ENCODE results near the gene SEPTIN5. TPM values are rescaled to one million over a fixed set of nuclear protein-coding genes. Genes with fewer than 3 reads are reported as not detected.

Gene SEPTIN5
- polyA plus RNA-seq, 3 donors = 28.1 to 37.6 (median 32.6) TPM

DNA sequence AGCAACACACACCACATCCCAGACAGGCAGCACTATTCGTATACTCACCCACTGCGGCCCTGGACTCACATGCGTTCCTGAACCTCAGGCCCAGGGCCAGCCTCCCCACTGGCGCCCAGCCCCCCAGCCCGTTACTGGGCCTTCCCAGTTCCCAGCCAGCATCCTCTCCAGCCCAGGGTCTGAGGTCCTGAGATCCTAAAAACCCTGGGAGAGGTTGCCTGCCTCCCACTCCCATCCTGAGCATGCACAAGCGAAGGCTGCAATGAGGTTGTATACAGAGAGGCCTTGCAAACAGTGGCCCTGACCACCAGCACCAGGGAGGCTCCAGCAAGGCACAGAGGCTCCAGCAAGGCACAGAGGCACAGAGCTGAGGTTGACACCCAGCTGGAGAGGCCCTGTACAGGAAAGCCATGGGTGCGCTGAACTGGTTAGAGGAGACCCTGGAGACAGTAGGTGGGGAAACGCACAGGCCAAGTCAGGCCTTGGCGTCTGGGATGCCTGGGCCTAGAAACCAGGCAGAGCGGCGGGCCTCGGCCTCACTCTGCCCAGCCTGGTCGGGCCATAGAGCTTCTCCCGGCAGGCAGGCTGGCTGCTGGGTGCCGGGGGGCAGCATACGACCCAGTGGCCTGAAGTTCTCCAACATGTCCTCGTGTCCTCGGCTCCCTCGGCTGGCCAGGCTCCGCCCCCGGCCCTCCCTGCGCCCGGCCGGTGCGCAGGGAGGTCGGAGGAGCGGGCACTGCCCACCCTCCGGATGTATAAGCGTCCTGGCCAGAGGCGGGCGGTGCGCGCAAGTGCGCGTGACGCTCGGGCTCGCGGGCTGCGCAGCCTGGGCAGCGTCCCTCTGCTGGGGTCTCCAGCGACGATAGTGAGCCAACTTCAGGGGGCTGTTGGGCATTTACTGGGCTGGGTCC lies 43.9 kb downstream of the SEPTIN5 start:
- DNase-seq (ENCODE audit: low read depth in 3 of 3, low spot score in 2 of 3) = no peak

DNA sequence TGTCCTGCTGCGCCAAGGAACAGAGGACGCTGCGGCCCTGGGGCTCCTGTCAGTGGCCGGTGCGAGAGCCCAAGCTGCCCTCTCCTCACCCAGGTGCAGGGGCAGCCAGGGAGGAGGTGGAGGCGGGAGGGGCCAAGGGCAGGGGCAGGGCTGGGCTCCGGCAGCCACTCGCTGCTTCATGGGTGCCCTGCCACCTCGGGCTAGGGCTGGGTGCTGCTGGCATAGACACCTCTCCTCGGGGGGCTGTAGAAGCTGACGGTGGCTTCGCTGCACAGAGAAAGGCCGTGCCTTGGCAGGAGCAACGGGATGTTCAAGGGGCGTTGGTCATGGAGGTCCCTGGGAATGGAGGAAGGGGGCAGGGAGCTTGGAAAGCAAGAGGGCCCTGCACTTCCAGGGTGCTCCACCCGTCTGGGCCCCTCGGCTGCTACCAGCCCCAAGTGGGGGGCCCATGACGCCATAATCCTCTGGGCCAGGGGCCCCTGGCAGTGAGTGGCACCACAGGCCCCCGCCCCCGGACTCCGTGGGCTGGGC lies 44.7 kb downstream of the SEPTIN5 start:
- no peak for DNase-seq (ENCODE audit: low read depth in 3 of 3, low spot score in 2 of 3)

GRCh38 chr22:19759427-19760057 lies 45.2 kb downstream of the SEPTIN5 start:
- DNase-seq (ENCODE audit: low read depth in 3 of 3, low spot score in 2 of 3) = no peak

- no peak for DNase-seq (ENCODE audit: low read depth in 3 of 3, low spot score in 2 of 3)
Measured at GRCh38 chr22:19760058-19760950, 46.0 kb downstream of the SEPTIN5 start, which contains the start of gene TBX1. TSS of gene TBX1 (plus strand) at chr22:19760778. CDS start at chr22:19760844, 66 bp downstream.

DNA sequence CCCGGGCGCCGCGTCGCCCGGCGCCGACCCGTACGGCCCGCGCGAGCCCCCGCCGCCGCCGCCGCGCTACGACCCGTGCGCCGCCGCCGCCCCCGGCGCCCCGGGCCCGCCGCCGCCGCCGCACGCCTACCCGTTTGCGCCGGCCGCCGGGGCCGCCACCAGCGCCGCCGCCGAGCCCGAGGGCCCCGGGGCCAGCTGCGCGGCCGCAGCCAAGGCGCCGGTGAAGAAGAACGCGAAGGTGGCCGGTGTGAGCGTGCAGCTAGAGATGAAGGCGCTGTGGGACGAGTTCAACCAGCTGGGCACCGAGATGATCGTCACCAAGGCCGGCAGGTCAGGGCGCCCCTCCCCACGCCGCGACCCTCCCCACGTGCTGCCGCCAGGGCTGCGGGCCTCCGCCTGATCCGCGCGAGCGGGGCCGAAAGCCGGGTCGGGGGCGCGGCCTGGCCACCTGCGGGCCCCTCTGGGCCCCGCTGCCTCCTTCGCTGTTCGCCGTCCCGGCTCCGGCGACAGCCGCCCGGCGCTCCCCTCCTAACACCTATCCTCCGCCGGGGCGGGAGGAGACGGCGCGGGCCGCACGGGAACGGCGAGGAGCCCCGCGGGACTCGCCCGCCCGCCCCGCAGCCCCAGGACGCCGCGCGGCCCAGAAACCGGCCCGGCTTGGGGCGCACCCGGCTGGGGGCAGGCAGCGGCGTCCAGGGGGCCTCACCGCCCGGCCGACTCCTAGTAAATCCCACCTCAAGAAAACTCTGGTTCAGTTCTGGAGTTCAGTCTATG lies 46.8 kb downstream of the SEPTIN5 start:
- DNase-seq (ENCODE audit: low read depth in 3 of 3, low spot score in 2 of 3) = no peak

DNA sequence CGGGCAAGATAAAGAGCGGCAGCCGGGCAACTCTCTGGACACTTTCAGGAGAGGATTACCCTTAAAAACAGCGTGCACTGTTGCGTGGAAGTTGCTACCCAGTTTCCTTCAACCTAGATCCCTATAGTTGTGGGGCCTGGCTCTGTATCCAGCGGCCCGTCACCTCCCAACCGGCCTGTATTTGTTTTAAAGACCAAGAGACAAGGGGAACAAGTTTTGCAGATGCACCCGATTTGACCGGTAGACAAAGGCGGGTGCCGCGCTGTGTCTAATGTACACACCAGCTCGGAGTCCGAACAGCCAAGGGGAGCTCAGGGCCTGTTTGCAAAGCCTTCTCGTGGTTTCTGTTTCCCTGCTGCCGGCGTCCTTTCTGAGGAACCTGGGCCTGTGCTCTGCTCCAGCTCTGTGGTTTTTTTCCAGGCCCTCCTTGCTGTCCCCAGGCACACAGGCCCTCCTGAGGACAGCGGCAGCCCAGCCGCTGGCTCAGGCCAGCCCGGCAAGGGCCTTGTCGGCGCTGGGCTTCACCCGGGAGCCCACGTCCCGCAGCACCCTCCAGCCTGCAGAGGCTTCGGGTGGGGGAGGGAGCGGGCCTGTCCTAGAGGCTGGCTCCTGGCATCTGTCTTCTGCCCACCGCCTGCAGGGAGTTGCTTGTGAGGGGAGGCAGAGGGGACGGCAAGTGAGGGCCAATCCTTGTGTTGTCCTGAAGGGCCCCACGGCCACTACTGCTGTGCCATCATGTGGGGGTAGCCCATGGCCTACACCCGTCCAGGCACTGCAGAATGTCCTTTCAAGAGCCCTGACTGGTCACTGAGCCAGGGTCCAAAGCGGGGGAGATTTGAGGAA lies 47.6 kb downstream of the SEPTIN5 start:
- DNase-seq (ENCODE audit: low read depth in 3 of 3, low spot score in 2 of 3) = no peak

GRCh38 chr22:19762568-19763457 lies 48.5 kb downstream of the SEPTIN5 start:
- DNase-seq (ENCODE audit: low read depth in 3 of 3, low spot score in 2 of 3) = no peak

GRCh38 chr22:19763458-19764298 lies 49.4 kb downstream of the SEPTIN5 start:
- no peak for DNase-seq (ENCODE audit: low read depth in 3 of 3, low spot score in 2 of 3)

GRCh38 chr22:19764299-19764593 lies 49.9 kb downstream of the SEPTIN5 start:
- no peak for DNase-seq (ENCODE audit: low read depth in 3 of 3, low spot score in 2 of 3)

GRCh38 chr22:19764636-19765476 lies 50.6 kb downstream of the SEPTIN5 start:
- no peak for DNase-seq (ENCODE audit: low read depth in 3 of 3, low spot score in 2 of 3)

DNA sequence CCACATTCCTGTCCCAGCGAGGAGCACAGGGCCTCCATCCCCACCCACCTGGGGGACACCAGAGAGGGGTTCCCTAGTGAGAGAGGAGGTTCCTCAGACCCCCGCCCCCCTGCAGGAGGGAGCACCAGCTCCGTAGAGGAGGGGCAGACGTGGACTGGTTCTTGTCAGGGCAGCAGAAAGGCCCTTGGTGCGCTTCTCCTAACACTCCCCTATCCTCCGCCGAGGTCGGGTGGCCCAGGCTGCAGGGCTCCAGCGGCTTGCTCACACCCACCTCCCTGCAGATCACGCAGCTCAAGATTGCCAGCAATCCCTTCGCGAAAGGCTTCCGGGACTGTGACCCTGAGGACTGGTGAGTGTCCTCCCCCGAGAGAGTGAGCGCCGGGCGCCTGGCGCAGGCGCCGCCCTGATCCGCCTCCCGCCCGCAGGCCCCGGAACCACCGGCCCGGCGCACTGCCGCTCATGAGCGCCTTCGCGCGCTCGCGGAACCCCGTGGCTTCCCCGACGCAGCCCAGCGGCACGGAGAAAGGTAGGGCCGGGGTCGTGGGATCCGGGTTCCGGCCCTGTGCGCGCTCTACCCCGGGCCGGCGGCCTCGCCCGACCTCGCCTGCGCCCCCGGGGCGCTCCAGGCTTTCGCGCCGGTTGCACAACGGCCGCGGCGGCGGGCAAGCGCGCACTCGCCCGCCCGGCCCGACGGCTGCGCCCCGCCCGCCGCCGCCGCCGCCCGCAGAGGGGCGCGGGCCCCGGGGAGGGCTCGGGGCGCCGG lies 51.4 kb downstream of the SEPTIN5 start:
- no peak for DNase-seq (ENCODE audit: low read depth in 3 of 3, low spot score in 2 of 3)

- no peak for DNase-seq (ENCODE audit: low read depth in 3 of 3, low spot score in 2 of 3)
Measured at GRCh38 chr22:19766240-19766510, 51.9 kb downstream of the SEPTIN5 start.

GRCh38 chr22:19766511-19767426 lies 52.5 kb downstream of the SEPTIN5 start:
- DNase-seq (ENCODE audit: low read depth in 3 of 3, low spot score in 2 of 3) = no peak

DNA sequence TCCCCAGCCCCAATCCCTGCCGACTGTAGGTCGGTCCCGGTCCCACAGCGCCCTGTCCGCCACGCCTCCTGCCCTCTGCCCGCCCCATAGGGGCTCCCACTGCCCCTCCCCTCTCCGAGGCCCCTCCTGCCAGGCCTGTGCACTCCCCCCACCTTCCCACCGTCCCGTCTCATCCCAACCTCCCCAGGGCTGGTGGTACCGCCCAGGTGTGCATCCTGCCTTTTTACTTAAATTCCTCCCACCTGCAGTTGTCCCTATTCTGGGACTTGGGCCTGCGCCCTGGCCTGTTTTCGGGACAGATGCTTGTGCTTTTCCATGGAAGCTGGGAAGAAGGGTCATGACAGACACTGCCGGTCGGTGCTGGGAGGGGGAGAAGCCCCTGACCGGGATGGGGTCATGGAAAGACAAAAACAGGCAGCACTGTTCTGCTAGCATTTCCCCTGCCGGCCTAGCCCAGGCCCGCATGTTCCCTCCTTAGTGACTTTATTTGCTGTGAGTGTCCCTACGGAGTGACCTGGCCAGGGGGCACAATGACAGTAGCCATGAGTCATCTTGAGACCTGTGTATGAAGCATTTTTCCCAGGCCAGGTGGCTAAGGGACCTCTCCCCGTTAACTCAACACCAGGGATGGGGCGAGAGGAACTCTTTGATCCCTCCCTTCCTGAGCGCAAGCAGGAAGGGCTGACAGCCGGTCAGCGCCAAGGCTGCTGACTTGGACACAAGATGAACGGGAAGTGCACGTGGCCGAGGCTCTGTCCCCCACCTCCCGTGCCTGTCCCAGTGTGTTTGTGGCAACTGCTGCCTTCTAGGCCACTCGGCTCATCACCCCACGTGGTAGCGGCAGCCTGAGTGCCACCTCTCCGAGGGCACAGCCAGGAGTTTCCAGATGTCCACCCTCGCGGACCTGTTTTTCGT lies 53.4 kb downstream of the SEPTIN5 start:
- DNase-seq (ENCODE audit: low read depth in 3 of 3, low spot score in 2 of 3) = no peak
